ENCODE data around the gene DIPK1B. TPM values are rescaled to one million over a fixed set of nuclear protein-coding genes. Genes with fewer than 3 reads are reported as not detected.

Gene DIPK1B
- total and polyA plus RNA-seq, 2 donors (not counting 3 experiments of a cell fraction or from before 2014, with no cell fraction given): 253 to 441 TPM

GRCh38 chr9:136674786-136675349 lies 37.5 kb upstream of the DIPK1B start:
- Histone ChIP-seq H3K9me1 (replicated peaks; ENCODE audit: control insufficient read depth, extremely low read depth, insufficient read depth, low read length) (no peaks in the 10 kb centered on the region), H3K27me3 (ENCODE audit: control insufficient read depth in 2 of 2, insufficient read depth in 2 of 2, low read length in 2 of 2) (no peaks in the 10 kb centered on the region), H3K9me3 (replicated peaks; ENCODE audit: control insufficient read depth, insufficient read depth, low read length) (no peaks in the 10 kb centered on the region), H2AFZ (ENCODE audit: low read depth, low read length) (no peak overlapping the region), H3K4me2 (ENCODE audit: insufficient read depth, low read length) (no peak overlapping the region), H3K36me3 (ENCODE audit: control insufficient read depth in 2 of 2, extremely low read depth in 1 of 2, insufficient read depth in 2 of 2, low read length in 2 of 2) (peaks cover 10 to 32% of the 10 kb centered on the region in 2 experiments), H3K4me1 (ENCODE audit: control insufficient read depth, extremely low read depth, insufficient read depth, low read length) (no peaks in the 10 kb centered on the region), H3K79me2 (ENCODE audit: control insufficient read depth, insufficient read depth, low read length) (peaks cover 9% of the 10 kb centered on the region), H4K20me1 (replicated peaks; ENCODE audit: control insufficient read depth, extremely low read depth, insufficient read depth, low read length) (no peaks in the 10 kb centered on the region), H3K4me3 (replicated peaks in 1 of 3; ENCODE audit: insufficient read depth in 1 of 3, low read depth in 1 of 3, low read length in 3 of 3) (no peak overlapping the region), H3K27ac (ENCODE audit: insufficient read depth, low read depth, low read length) (no peak overlapping the region), H3K9ac (replicated peaks; ENCODE audit: extremely low read depth, insufficient read depth, low read length) (no peak overlapping the region)
- BruUV-seq (replicated peaks): no TSS peak
- CTCF ChIA-PET: interaction anchor here (1.1 to 6.3 kb wide), 3 partner anchors 15 to 39 kb away, joined by 3 to 45 read pairs (median 4); no protein-coding TSS in a partner anchor
- TF ChIP-seq FOS (IDR thresholded peaks at IDR 0.05; ENCODE audit: borderline replicate concordance, insufficient read depth, low read length): peak; percentile 1
- no peak for TF ChIP-seq EZH2 (IDR thresholded peaks at IDR 0.05; ENCODE audit: borderline replicate concordance, low read depth, low read length, severe bottlenecking)
- no peak for TF ChIP-seq JUN (IDR thresholded peaks at IDR 0.05; ENCODE audit: borderline replicate concordance, insufficient read depth, insufficient read length, low read depth)
- peak; percentile 53 for TF ChIP-seq MYC (IDR thresholded peaks at IDR 0.05; ENCODE audit: low read depth, low read length)
- peak; percentile 84 for TF ChIP-seq MAX (IDR thresholded peaks at IDR 0.05; ENCODE audit: insufficient read depth, insufficient read length)
- TF ChIP-seq GATA2 (IDR thresholded peaks at IDR 0.05; ENCODE audit: insufficient read depth, insufficient read length, low read depth, low read length): peak; percentile 24
- TF ChIP-seq POLR2A (IDR thresholded peaks at IDR 0.05; ENCODE audit: low read depth, low read length): peak; percentile 75
- TF ChIP-seq CTCF (IDR thresholded peaks at IDR 0.05; ENCODE audit: extremely low read depth in 1 of 2, insufficient read depth in 1 of 2, low read depth in 1 of 2, low read length in 2 of 2): no peak
- peak; percentile 98 for TF ChIP-seq POLR2AphosphoS5 (IDR thresholded peaks at IDR 0.05; ENCODE audit: insufficient read depth, low read depth, low read length)
- POLR2A ChIA-PET: interaction anchor here (1.0 to 6.2 kb wide), 4 partner anchors 12 to 47 kb away, joined by 3 to 54 read pairs (median 7); partner anchors contain the start of gene EGFL7
- dilution Hi-C loops (cut with MboI; ENCODE audit: extremely low pct_ligation_motif_present, low sequenced_read_pairs): no loop called here
- peak; percentile 87 for DNase-seq (ENCODE audit: low read depth, low spot score)
- intact Hi-C loops (cut with micrococcal nuclease): loop anchor here (1.0 to 5.0 kb wide), 2 partner anchors 30 to 37 kb away; partner anchors contain the start of gene DIPK1B
- FAIRE-seq: no peak
